ENCODE data around the gene PHF12. TPM values are rescaled to one million over a fixed set of nuclear protein-coding genes. Genes with fewer than 3 reads are reported as not detected.

PHF12 gene
- total and polyA plus RNA-seq, 2 of the 4 experiments (the other 2 are of a cell fraction), result 24.4 to 25.6 TPM

DNA sequence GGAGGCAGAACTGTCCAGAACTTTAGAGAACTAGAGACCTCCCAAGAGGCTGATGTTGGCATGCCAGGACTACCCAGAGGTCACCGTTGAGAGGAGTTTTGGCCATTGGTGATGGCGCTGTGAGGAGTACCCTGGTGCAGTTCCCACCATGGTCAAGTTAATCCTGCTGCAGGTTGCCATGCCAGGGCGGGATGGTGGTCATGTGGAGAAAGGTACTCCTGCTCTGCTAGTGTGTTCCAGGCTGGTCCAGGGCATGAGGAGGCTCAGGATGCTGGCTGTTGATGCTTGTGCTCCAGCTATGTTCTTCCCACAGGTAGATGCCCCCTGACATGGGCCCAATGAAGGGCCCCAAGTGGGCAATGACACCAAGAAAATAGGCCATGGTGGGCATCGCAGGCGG is 4.1 kb upstream of the PHF12 start:
- Histone ChIP-seq H3K9me3 (ENCODE audit: control insufficient read depth, insufficient read depth, low read length) (no peaks in the 10 kb centered on the region), H2AK5ac (ENCODE audit: low read depth, low read length) (no peak overlapping the region), H2AFZ (replicated peaks; ENCODE audit: low read length, poor library complexity) (no peak overlapping the region), H4K20me1 (ENCODE audit: insufficient read depth, low read length) (peaks cover 3% of the 10 kb centered on the region; the same call in 1 of the 2 replicates), H3K14ac (replicated peaks; ENCODE audit: low read depth, low read length) (no peak overlapping the region), H3K27me3 (ENCODE audit: control insufficient read depth, insufficient read depth, low read length) (no peaks in the 10 kb centered on the region), H3K18ac (ENCODE audit: low read depth, low read length) (no peak overlapping the region), H3K27ac (ENCODE audit: insufficient read depth, low read length) (no peak overlapping the region), H3K9me1 (ENCODE audit: insufficient read depth, low read length) (peaks cover 12% of the 10 kb centered on the region), H4K91ac (ENCODE audit: insufficient read depth, low read depth, low read length) (no peak overlapping the region), H3K36me3 (ENCODE audit: control insufficient read depth, insufficient read depth, low read length) (no peaks in the 10 kb centered on the region), H2BK5ac (ENCODE audit: low read depth, low read length, poor library complexity, severe bottlenecking) (no peak overlapping the region), H2BK20ac (ENCODE audit: low read depth, low read length) (no peak overlapping the region), H4K8ac (ENCODE audit: low read depth in 2 of 2, low read length in 2 of 2) (no peak overlapping the region), H3K4me3 (ENCODE audit: insufficient read depth, low read depth, low read length) (no peak overlapping the region), H3K23ac (ENCODE audit: low read depth, low read length) (no peak overlapping the region), H2BK120ac (ENCODE audit: low read depth, low read length) (no peak overlapping the region), H3K4me1 (ENCODE audit: control insufficient read depth, insufficient read depth, low read length) (no peaks in the 10 kb centered on the region), H3K4me2 (ENCODE audit: low read depth, low read length) (no peak overlapping the region), H2BK15ac (ENCODE audit: low read depth, low read length) (no peak overlapping the region), H2AK9ac (replicated peaks; ENCODE audit: low read depth, low read length, poor library complexity) (no peak overlapping the region), H4K5ac (ENCODE audit: low read depth, low read length) (no peak overlapping the region), H3K56ac (ENCODE audit: extremely low read depth, insufficient read depth, low read length) (no peak overlapping the region), H3K79me1 (ENCODE audit: low read depth in 1 of 2, low read length in 2 of 2) (peaks cover 0 to 16% of the 10 kb centered on the region in 2 experiments; a peak in 2 of 4 replicates), H3K4ac (ENCODE audit: low read depth, low read length) (no peak overlapping the region), H3K9ac (ENCODE audit: low read depth, low read length) (no peak overlapping the region)
- TF ChIP-seq FOS (IDR thresholded peaks at IDR 0.05; ENCODE audit: low read depth, low read length) (no peak), POLR2A (IDR thresholded peaks at IDR 0.05; ENCODE audit: low read depth, low read length) (no peak), MXI1 (IDR thresholded peaks at IDR 0.05; ENCODE audit: borderline replicate concordance, low read depth, low read length) (no peak), CHD1 (IDR thresholded peaks at IDR 0.05; ENCODE audit: low read depth, low read length) (no peak), MAZ (IDR thresholded peaks at IDR 0.05; ENCODE audit: borderline replicate concordance, low read depth, low read length) (no peak)
- CTCF ChIA-PET, result no interaction called here
- DNase-seq (no peak), ATAC-seq (ENCODE audit: low read depth) (no peak)
- no TSS peak for BruUV-seq (replicated peaks)
- dilution Hi-C loops (cut with HindIII; ENCODE audit: low sequenced_read_pairs, unreplicated experiment), result no loop called here
- WGBS, 2 experiments (ENCODE audit: extremely low coverage in 2 of 2, insufficient read length in 1 of 2), result 80% methylated on average over 1 of the region's 5 CpGs; no CpG with 5 or more reads in 1 of the 2 experiments
- in situ Hi-C loops (cut with MboI; ENCODE audit: low sequenced_read_pairs), result no loop called here
- POLR2A ChIA-PET (ENCODE audit: unreplicated experiment), result no interaction called here
- intact Hi-C loops (cut with micrococcal nuclease), result no loop called here
